ENCODE measurements around the gene ERICH6B.

ERICH6B gene

GRCh38 chr13:45540864-45541263, 74.7 kb downstream of the ERICH6B start:
- DNase-seq, result no peak

GRCh38 chr13:45540195-45540594, 75.3 kb downstream of the ERICH6B start:
- no peak for DNase-seq

GRCh38 chr13:45538382-45538781, 77.2 kb downstream of the ERICH6B start:
- no peak for DNase-seq

- DNase-seq, result no peak
Observed at GRCh38 chr13:45537516-45537915, 78.0 kb downstream of the ERICH6B start.

- DNase-seq, result no peak
Observed at GRCh38 chr13:45536224-45536623, 79.3 kb downstream of the ERICH6B start.

GRCh38 chr13:45534604-45535003, 80.9 kb downstream of the ERICH6B start:
- DNase-seq, result no peak

GRCh38 chr13:45529758-45530157, 85.8 kb downstream of the ERICH6B start:
- no peak for DNase-seq

- no peak for DNase-seq
Observed at GRCh38 chr13:45527699-45528462, 87.7 kb downstream of the ERICH6B start.

GRCh38 chr13:45522571-45522970, 93.0 kb downstream of the ERICH6B start:
- DNase-seq, result no peak

GRCh38 chr13:45521297-45521696, 94.2 kb downstream of the ERICH6B start:
- DNase-seq, result no peak

- no peak for DNase-seq
Observed at GRCh38 chr13:45519493-45519892, 96.0 kb downstream of the ERICH6B start.

- DNase-seq, result no peak
Observed at GRCh38 chr13:45518525-45519245, 96.9 kb downstream of the ERICH6B start.

GRCh38 chr13:45516757-45517156, 98.8 kb downstream of the ERICH6B start:
- no peak for DNase-seq

- no peak for DNase-seq
Observed at GRCh38 chr13:45512098-45512496, 103.4 kb downstream of the ERICH6B start.

GRCh38 chr13:45511310-45512097, 104.0 kb downstream of the ERICH6B start:
- DNase-seq, result peak; percentile 55

GRCh38 chr13:45510672-45511071, 104.9 kb downstream of the ERICH6B start:
- no peak for DNase-seq

- no peak for DNase-seq
Observed at GRCh38 chr13:45508776-45509175, 106.8 kb downstream of the ERICH6B start.

GRCh38 chr13:45506811-45507210, 108.7 kb downstream of the ERICH6B start:
- no peak for DNase-seq

- DNase-seq, result no peak
Observed at GRCh38 chr13:45503658-45504057, 111.9 kb downstream of the ERICH6B start.

GRCh38 chr13:45501175-45501526, 114.4 kb downstream of the ERICH6B start:
- DNase-seq, result no peak

GRCh38 chr13:45500492-45501174, 114.9 kb downstream of the ERICH6B start:
- no peak for DNase-seq

GRCh38 chr13:45496942-45497341, 118.6 kb downstream of the ERICH6B start:
- no peak for DNase-seq

- DNase-seq, result no peak
Observed at GRCh38 chr13:45492538-45492937, 123.0 kb downstream of the ERICH6B start.
